ENCODE results near the gene OTUB2. TPM values are rescaled to one million over a fixed set of nuclear protein-coding genes. Genes with fewer than 3 reads are reported as not detected.

OTUB2 gene
- total and polyA plus RNA-seq, 2 of the 8 experiments (the other 6 are each of a cell fraction or from before 2014, with no cell fraction given) = 2.2 to 4.2 TPM

DNA sequence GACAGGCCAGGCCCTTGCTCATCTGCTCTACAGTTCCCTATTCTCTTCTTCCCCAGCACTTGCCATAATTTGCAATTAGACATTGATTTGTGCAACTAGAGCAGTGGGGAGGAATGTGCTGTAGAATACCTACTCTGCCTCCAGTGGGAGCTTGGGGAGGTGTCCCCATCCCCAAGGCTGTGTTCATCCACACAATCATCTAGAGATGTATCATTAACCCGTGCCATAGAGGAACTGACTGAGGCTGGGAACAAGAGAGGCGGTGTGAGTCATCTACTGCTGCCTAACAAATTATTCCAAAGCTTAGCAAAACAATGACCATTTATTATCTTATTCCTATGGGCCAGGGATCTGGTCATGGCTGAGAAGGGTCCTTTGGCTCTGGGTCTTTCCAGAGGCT is 5.1 kb upstream of the OTUB2 start (continued):
- no peak for TF ChIP-seq CHD7 (IDR thresholded peaks at IDR 0.05; ENCODE audit: insufficient replicate concordance, low read length)
- no peak for TF ChIP-seq E2F6 (IDR thresholded peaks at IDR 0.05)
- TF ChIP-seq BACH1 (IDR thresholded peaks at IDR 0.05; ENCODE audit: low read length) = no peak

All from H1 (cell line).